HUES64 (cell line): Measurements from ENCODE around the gene ECI1.

Experiments used
- H3K27ac ChIP-seq: 2 replicates; pipeline ENCODE4 v1.7.0; 2013; ENCODE audit warnings: low read depth, low read length, inconsistent platforms
- H3K27me3 ChIP-seq: 2 replicates; pipeline ENCODE4 v1.6.1; 2013; ENCODE audit warnings: mild to moderate bottlenecking, low read length; ENCODE audit not compliant: insufficient read depth
- H3K36me3 ChIP-seq: 2 replicates; pipeline ENCODE4 v1.6.1; 2013; ENCODE audit warnings: mild to moderate bottlenecking, low read length; ENCODE audit not compliant: insufficient read depth
- H3K4me1 ChIP-seq: 2 replicates; pipeline ENCODE4 v1.6.1; 2013; ENCODE audit warnings: mild to moderate bottlenecking, low read length, moderate library complexity; ENCODE audit not compliant: insufficient read depth
- H3K4me3 ChIP-seq: 2 replicates; pipeline ENCODE4 v1.5.1; 2013; ENCODE audit warnings: mild to moderate bottlenecking, low read length, moderate library complexity
- H3K9ac ChIP-seq: 2 replicates; pipeline ENCODE4 v1.6.1; 2013; ENCODE audit warnings: mild to moderate bottlenecking, low read depth, low read length
- H3K9me3 ChIP-seq: 2 replicates; pipeline ENCODE4 v1.6.1; 2013; ENCODE audit warnings: low read depth, low read length; ENCODE audit not compliant: insufficient read depth
- WGBS: fragments of 150-250, 120-280 bp; methylation state at CpG from one replicate; pipeline ENCODE4 v1.1.7; 2013; ENCODE audit warnings: missing lambda C conversion rate; 5-methylcytosine and 5-hydroxymethylcytosine counted together

The ECI1 gene

GRCh38 chr16:2278272-2278608, 26.9 kb upstream of the ECI1 start:
- Histone ChIP-seq H3K27ac (no peak overlapping the region), H3K4me1 (no peaks in the 10 kb centered on the region)
- 85% methylated on average over 14 of the region's 14 CpGs for WGBS

GRCh38 chr16:2277466-2278271, 26.3 kb upstream of the ECI1 start:
- 94% methylated on average over 25 of the region's 25 CpGs for WGBS
- H3K4me3 ChIP-seq, result no peak overlapping the region

More at GRCh38 chr16:2278272-2278608, 26.9 kb upstream of the ECI1 start:
- Histone ChIP-seq H3K27me3 (no peaks in the 10 kb centered on the region), H3K9ac (no peak overlapping the region), H3K9me3 (no peaks in the 10 kb centered on the region), H3K4me3 (no peak overlapping the region), H3K36me3 (no peaks in the 10 kb centered on the region)

GRCh38 chr16:2276368-2277195, 25.2 kb upstream of the ECI1 start:
- H3K4me1 ChIP-seq, result no peaks in the 10 kb centered on the region
- no peaks in the 10 kb centered on the region for H3K27me3 ChIP-seq
- 82% methylated on average over 26 of the region's 26 CpGs for WGBS
- no peak overlapping the region for H3K27ac ChIP-seq
- H3K9me3 ChIP-seq, result no peaks in the 10 kb centered on the region
- H3K4me3 ChIP-seq, result no peak overlapping the region
- H3K36me3 ChIP-seq, result no peaks in the 10 kb centered on the region
- no peak overlapping the region; the same call in 1 of the 2 replicates for H3K9ac ChIP-seq

More at GRCh38 chr16:2277466-2278271, 26.3 kb upstream of the ECI1 start:
- H3K27ac ChIP-seq, result no peak overlapping the region
- no peaks in the 10 kb centered on the region for H3K36me3 ChIP-seq
- H3K4me1 ChIP-seq, result no peaks in the 10 kb centered on the region
- H3K9ac ChIP-seq, result no peak overlapping the region
- H3K9me3 ChIP-seq, result no peaks in the 10 kb centered on the region
- H3K27me3 ChIP-seq, result no peaks in the 10 kb centered on the region

- Histone ChIP-seq H3K36me3 (no peaks in the 10 kb centered on the region), H3K4me1 (no peaks in the 10 kb centered on the region), H3K27me3 (no peaks in the 10 kb centered on the region), H3K9me3 (no peaks in the 10 kb centered on the region), H3K9ac (no peak overlapping the region), H3K27ac (no peak overlapping the region), H3K4me3 (no peak overlapping the region)
- WGBS, result 89% methylated on average over 30 of the region's 30 CpGs
Measured at GRCh38 chr16:2275476-2276367, 24.3 kb upstream of the ECI1 start.

GRCh38 chr16:2273931-2274330, 22.5 kb upstream of the ECI1 start:
- 89% methylated on average over 10 of the region's 10 CpGs for WGBS
- Histone ChIP-seq H3K36me3 (no peaks in the 10 kb centered on the region), H3K4me3 (no peak overlapping the region), H3K27me3 (no peaks in the 10 kb centered on the region), H3K27ac (no peak overlapping the region), H3K9me3 (no peaks in the 10 kb centered on the region), H3K9ac (no peak overlapping the region), H3K4me1 (0 out of 2 replicates have a peak, but pooled peaks cover 4% of the 10 kb centered on the region)

- 93% methylated on average over 16 of the region's 16 CpGs for WGBS
- no peaks in the 10 kb centered on the region for H3K36me3 ChIP-seq
- H3K9me3 ChIP-seq, result no peaks in the 10 kb centered on the region
- no peak overlapping the region for H3K27ac ChIP-seq
- H3K4me3 ChIP-seq, result no peak overlapping the region
- 0 out of 2 replicates have a peak, but pooled peaks cover 4% of the 10 kb centered on the region for H3K4me1 ChIP-seq
- no peak overlapping the region; the same call in 1 of the 2 replicates for H3K9ac ChIP-seq
- H3K27me3 ChIP-seq, result no peaks in the 10 kb centered on the region
Measured at GRCh38 chr16:2273484-2273883, 22.1 kb upstream of the ECI1 start.

- H3K9me3 ChIP-seq, result no peaks in the 10 kb centered on the region
- no peak overlapping the region for H3K27ac ChIP-seq
- 0 out of 2 replicates have a peak, but pooled peaks cover 4% of the 10 kb centered on the region for H3K4me1 ChIP-seq
- H3K9ac ChIP-seq, result no peak overlapping the region
- no peaks in the 10 kb centered on the region for H3K27me3 ChIP-seq
- WGBS, result 93% methylated on average over 14 of the region's 14 CpGs
- H3K36me3 ChIP-seq, result no peaks in the 10 kb centered on the region
- H3K4me3 ChIP-seq, result no peak overlapping the region
Measured at GRCh38 chr16:2271848-2272461, 20.6 kb upstream of the ECI1 start.

- H3K36me3 ChIP-seq, result peaks cover 4% of the 10 kb centered on the region
- H3K4me1 ChIP-seq, result 0 out of 2 replicates have a peak, but pooled peaks cover 6% of the 10 kb centered on the region
- H3K4me3 ChIP-seq, result no peak overlapping the region
- H3K27me3 ChIP-seq, result no peaks in the 10 kb centered on the region
- H3K9me3 ChIP-seq, result no peaks in the 10 kb centered on the region
- H3K27ac ChIP-seq, result no peak overlapping the region
- H3K9ac ChIP-seq, result no peak overlapping the region
- 83% methylated on average over 15 of the region's 15 CpGs for WGBS
Measured at GRCh38 chr16:2270588-2271470, 19.4 kb upstream of the ECI1 start.

GRCh38 chr16:2270070-2270462, 18.7 kb upstream of the ECI1 start:
- 89% methylated on average over 8 of the region's 9 CpGs for WGBS
- Histone ChIP-seq H3K36me3 (peaks cover 9% of the 10 kb centered on the region), H3K9ac (no peak overlapping the region), H3K27ac (no peak overlapping the region), H3K4me3 (no peak overlapping the region), H3K4me1 (0 out of 2 replicates have a peak, but pooled peaks cover 12% of the 10 kb centered on the region), H3K27me3 (no peaks in the 10 kb centered on the region), H3K9me3 (no peaks in the 10 kb centered on the region)
